Ureter (tissue), 1 donor: ENCODE data around the gene LENG9. TPM values are rescaled to one million over a fixed set of nuclear protein-coding genes. Genes with fewer than 3 reads are reported as not detected.

Source experiments
- DNase-seq: peaks from one replicate; pipeline ENCODE4 v3.0.0-alpha.2; 2020; ENCODE audit warnings: low spot score
- total RNA-seq: library from RNA; stranded (reverse); gene quantifications from one replicate; pipeline ENCODE4 v1.2.4, GENCODE V29; 2023
- donor health status: DM: yes; HTN: yes; CAD: no.

LENG9 gene
- total RNA-seq, 1 donor from 2014 or later = 10.2 TPM

DNA sequence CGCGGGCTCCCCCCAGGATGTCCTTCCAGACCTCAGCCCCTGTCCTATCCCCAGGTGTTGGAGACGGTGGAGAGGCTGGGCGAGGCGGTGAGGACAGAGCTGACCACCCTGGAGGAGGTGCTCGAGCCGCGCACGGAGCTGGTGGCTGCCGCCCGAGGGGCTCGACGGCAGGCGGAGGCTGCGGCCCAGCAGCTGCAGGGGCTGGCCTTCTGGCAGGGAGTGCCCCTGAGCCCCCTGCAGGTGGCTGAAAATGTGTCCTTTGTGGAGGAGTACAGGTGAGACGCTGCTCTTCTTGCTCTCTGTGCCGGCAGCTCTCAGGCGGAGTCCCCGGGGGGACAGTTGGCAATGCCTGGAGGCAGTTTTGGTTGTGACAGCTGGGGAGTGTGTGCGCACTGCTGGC is 41.4 kb downstream of the LENG9 start:
- no peak for DNase-seq

DNA sequence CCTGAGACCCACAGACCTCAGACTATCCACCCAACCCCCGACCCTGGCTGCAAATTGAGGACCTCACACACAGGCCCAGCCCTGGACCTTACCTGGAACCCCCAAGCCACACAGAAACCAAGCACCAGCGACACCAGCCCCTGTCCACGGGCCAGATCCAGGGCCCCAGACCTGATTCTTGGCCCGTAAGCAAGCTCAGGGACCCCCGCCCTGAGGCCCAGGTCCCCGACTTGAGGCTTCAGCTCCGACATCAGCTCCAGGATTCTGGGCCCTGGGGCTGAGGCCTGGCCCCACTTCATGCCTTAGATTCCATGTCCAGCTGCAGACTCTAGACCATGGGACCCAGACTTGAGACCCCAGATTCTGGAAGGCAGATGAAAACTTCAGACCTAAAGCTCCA is 42.1 kb downstream of the LENG9 start:
- DNase-seq = no peak

DNA sequence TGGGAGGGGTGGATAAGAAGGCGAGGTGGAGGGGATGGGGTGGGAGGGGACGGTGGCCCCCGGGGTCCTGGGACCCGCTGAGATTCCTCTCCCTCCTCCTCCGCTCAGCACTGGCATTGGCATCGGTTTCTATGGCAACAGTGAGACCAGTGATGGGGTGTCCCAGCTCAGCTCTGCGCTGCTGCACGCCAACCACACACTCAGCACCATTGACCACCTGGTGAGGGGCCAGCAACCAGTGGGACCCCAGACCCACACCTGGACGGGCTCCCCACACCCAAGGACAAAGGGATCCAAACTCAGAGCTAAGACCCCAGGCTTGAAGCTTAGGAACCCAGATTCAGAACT is 42.4 kb downstream of the LENG9 start:
- DNase-seq = no peak

DNA sequence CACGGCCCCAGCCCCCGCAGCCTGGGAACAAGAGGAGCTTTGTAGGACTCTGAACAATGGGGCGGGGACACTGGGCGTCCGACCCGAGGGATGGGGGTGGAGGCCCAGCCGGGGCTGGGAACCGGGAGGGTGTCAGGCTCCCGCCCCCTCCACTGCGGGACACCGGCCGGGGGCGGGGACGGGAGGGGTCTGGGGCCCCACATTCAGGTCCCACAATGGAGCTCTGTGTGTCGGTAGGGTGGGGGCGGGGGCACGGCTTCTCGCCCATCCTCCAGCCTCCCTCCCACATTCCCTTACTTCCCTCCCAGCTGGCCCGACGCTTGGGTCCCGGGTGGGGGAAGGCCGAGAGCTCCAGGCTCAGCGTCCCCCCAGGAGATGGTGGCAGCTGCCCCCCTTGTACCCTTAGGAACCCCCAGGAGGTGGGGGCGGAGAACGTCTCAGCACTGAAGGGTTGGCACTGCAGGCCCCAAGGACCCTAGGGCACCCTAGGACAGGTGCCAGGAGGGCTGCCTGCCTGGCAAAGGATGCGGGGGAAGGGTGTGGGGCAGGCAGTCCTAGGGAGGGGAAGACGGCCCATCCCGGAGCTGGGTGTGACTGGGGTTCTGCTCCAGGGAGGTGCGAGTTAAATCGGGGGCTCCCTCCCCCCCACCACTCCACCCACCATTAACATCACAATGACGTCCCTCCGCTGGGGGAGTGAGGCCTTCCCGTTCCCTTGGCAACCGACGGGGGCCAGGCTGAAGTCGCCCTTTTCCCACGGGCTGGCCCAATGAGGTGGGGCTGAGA is 43.0 kb downstream of the LENG9 start:
- no peak for DNase-seq

DNA sequence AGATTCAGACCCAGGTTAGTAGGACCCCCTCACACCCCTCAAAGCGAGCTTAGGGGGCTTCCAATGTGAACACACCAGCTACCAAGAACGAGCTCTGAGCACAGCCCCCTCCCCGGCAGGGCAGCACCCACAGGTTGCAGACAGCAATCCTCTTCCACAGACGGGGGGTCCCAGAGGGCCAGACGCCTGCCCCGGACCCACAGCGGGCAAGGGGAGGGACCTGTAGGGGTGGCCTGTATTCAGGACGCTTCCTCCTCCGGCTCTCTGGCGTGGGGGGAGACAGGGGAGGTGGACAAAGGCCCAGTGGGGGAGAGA is 43.6 kb downstream of the LENG9 start:
- DNase-seq = no peak

DNA sequence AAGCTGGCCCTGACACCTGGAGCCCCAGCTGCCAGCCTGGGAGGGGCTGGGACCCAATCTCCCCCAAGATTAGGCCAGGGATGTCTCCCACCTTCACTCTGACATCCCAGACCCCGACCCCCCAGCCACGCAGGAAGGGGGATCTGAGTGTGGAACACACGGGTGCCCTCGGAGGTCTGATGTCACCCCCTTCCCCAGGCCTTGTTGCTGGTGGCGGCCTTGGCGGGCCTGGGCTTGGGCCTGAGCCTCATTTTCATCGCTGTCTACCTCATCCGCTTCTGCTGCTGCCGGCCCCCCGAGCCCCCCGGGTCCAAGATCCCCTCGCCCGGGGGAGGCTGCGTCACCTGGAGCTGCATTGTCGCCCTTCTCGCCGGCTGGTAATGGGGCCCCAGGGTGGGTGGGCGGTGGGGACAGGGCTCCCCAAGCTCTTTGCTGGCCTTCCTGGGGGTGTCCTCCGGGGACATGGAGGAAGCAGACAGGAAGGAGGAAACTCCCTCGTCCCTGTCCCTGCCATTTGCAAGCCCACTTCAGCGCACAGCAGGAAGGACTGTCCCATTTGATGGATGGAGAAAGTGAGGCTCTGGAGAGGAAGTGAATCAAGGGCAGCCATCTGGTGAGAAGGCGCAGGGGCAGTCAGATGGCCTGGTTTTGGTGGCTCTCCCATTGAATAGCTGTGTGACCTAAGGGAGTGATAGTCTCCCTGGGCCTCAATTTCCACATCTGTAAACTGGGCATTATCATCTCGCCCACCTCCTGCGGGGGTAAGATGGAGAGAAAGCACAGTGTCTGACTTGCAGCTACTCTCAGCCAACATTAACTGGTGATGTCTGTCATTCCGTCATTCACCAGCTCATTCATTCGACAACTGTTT is 44.4 kb downstream of the LENG9 start:
- no peak for DNase-seq

DNA sequence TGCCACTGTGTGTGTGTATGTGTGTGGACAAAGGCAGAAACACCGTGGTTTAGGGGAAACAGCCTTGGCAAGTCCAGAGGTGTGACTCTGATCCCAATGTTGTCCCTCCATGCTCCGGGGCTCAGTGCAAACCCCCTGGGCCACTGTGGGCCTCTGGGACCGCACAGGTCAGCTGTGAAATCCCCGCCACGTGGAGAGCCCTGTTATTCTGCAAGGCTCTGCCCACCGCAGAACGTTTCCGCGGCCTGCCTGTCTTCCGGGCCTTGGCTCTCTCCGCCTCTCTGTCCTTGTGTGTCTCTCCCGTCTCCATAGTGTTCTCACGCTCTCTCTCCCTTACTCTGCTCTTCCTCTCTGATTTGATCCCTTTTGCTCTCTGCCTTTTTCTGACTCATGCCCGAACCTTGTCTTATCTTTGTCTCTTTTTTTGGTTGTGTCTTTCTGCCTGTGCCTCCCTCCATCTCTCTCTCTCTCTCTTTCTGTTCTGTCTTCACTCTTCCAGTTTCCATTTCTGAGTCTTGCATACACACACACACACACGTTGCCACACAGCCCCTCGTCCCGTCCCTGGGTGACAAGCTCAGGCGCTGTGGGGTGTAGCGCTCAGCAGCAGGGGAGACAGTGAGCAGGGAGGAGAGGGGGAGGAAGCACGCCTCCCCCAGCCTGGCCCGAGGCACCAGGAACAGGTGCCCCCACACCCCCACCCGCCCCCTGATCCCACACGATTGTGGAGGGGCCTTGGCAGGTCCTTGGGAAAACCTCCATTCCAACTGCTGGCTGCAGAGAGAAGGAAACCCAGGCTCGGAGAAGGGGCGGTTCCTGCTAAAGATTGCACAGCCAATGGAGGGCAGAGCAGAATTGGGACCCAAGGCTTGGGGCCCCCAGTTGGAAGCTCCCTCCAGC is 45.3 kb downstream of the LENG9 start:
- DNase-seq = no peak

DNA sequence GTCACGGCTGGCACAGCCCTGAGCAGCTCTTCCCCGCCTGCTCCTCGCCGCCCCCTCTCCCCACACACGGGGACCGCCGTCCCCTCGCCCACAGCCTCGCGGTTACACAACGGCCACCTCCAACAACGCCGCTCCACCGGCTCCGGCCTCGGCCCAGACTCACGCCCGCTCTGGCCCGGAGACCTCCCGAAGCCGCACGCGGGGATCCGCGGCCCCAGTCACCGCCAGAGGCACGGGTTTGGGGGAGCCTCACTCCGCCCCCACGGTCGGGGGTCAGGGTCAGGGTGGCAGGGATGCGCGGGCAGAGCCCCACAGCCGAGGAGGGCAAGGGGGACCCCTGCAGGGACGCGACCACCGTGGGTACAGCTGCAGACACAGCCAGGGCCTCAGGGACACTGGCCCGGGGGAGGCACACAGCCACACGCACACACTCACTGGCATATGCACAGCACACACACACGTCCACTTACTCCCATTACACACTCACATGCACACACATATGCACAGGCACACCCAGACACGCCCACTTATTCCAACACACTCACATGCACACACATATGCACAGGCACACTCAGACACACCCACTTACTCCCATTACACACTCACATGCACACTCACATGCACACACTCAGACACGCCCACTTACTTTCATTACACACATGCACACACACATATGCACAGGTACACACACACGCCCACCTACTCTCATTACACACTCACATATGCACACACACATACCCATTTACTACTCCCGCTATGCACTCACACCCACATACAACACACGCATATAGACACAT is 46.7 kb downstream of the LENG9 start:
- DNase-seq = no peak

DNA sequence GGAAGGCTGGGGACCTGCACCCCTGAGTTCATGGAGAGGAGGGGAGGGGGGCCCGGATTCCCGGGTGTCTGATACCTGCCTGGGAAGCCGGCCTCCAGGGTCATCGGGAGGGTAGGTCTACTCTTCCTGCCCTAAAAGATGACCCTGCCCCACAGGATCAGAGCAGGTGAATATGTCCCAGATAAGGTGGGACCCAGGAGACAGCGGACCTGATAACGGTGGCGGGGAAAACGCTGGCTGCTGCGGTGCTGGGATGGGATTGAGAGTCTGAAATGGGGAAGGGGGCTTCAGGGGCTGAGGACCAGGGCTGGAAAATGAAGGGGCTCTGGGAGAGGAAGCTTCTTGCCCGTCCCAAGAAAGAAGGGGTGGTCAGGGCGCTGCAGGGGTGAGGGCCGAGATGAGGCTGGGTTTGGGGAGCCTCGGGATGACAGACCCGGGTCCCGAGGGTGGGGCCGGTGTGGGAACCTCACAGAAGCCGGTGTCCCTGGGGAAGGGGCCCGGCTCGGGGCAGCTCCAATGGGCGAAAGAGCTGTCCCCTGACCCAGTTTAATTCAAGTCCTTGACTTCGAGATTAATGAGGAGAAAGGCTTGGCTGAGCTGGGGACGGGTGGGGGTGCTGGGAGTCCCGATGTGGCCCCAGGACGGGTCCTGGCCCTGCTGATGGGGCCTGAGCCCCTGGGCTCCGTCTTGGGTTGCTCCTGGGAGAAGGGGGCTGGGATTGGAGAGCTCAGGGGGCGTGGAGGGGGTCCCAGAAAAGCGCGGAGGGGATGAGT is 47.5 kb downstream of the LENG9 start:
- no peak for DNase-seq

DNA sequence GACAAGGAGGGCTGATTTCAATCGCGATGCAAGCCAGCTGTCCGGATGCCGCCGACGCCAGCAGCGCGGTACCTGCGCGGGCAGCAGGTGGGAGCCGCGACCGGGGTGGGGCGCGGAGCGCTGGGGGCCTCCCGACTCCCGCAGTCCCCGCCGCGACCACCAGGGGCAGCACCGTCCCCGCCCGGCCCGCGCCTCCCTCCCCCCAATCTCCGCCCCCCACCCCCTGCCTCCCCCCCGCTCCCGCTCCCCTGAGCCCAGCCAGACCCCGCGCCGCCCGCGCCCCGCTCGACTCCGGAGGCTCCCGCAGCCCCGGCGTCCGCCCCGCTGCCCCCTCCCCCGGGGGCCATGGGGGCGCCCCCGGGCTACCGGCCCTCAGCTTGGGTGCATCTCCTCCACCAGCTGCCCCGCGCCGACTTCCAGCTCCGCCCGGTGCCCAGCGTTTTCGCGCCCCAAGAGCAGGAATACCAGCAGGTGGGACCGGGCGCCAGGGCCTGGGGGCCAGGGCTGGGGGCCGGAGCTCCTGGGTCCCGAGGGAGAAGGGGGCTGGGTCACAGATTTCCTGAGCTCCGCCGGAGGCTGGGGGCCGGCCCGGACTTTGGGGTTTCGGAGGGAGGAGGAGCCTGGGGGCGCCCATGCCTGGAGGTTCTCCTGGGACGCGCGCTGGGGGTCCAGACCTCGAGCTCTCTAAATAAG is 48.2 kb downstream of the LENG9 start, which contains the start of gene TTYH1:
Gene TTYH1, plus strand, starts transcription at position 257 of the 693 bp plus-strand sequence. Its CDS starts 89 bp downstream, at position 346.
- no peak for DNase-seq

DNA sequence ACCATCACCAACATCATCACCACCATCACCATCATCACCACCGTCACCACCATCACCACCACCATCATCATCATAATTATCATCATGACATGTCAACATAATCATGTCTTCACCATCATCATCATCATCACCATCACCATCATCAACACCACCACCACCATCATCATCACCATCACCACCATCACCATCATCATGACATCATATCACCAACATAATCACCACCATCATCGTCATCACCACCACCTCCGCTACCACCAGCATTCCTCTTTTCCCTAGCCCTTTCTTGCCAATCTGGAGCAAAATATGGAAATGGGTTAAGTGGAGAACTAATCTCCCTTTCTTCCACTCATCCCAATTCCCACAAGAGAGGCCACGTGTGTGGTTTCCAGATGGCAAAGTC is 49.4 kb downstream of the LENG9 start:
- DNase-seq = no peak

DNA sequence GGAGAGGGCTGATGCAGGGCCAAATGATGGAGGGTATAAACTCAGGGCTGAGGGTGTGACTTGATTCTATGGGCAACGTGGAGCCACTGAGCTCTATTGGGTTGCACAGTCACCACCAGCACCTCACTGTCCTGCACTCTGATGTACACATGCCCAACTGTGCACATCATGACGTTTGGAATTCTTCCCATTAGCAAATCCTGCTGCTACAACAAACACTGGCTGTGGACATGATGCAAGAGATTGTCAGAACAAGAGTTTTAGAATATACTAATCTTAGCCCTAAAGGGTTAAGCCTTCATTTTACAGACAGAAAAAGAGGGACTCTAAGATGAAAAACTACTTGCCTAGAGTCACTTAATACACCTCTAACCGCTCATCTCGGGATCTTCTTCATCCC is 50.7 kb downstream of the LENG9 start:
- DNase-seq = no peak

Other genes starting within 250 kb of the LENG9 start
- gene LILRB3, start 240.8 kb downstream of the LENG9 start, total RNA-seq = 5.6 TPM
- gene LILRA6, start 221.0 kb downstream of the LENG9 start, total RNA-seq = 1.6 TPM
- gene LILRB5, start 206.5 kb downstream of the LENG9 start, total RNA-seq = 5.3 TPM
- 2.6 TPM for gene LILRB2, start 182.7 kb downstream of the LENG9 start, total RNA-seq
- gene LILRA5, start 150.6 kb downstream of the LENG9 start, total RNA-seq = 2.1 TPM
- gene LILRA4, start 124.6 kb downstream of the LENG9 start, total RNA-seq = 0.44 TPM
- 16.1 TPM for gene LAIR1, start 98.8 kb downstream of the LENG9 start, total RNA-seq
- gene TTYH1, start 48.3 kb downstream of the LENG9 start, total RNA-seq = 2.7 TPM
- gene LENG8, start 14.6 kb downstream of the LENG9 start, total RNA-seq = 269 TPM
- gene CDC42EP5, start 9.5 kb upstream of the LENG9 start, total RNA-seq = 77.0 TPM
- gene LAIR2, start 39.1 kb upstream of the LENG9 start, total RNA-seq = not detected
- gene LILRA2, start 110.0 kb upstream of the LENG9 start, total RNA-seq = 2.2 TPM
- 0.34 TPM for gene LILRA1, start 129.9 kb upstream of the LENG9 start, total RNA-seq
- 2.7 TPM for gene LILRB1, start 166.7 kb upstream of the LENG9 start, total RNA-seq
- gene LILRB4, start 199.2 kb upstream of the LENG9 start, total RNA-seq = 3.1 TPM